HCT116 (cell line): ENCODE data around the gene HHIPL1.

Experiments used
- CEBPB ChIP-seq: IDR thresholded peaks from 2 replicates; pipeline ENCODE4 v1.6.1; 2012; ENCODE audit warnings: low read depth
- CTCF ChIP-seq, 3 experiments: fragments of 200-600 bp in 1 of 3; sonication (generic) in 1 of 3; IDR thresholded peaks in 2 of 3; conservative IDR thresholded peaks in 1 of 3; 2 replicates each; pipeline ENCODE4 v1.5.1; 2012 to 2017; ENCODE audit warnings: low read depth in 2 of 3, low read length in 2 of 3, antibody characterized with exemption in 1 of 3, borderline replicate concordance in 1 of 3, control low read depth in 1 of 3, mild to moderate bottlenecking in 1 of 3, mixed read lengths in 1 of 3, mixed run types in 1 of 3, moderate library complexity in 1 of 3; ENCODE audit not compliant: insufficient read depth in 1 of 3
- EZH2 ChIP-seq: fragments of 200-600 bp; sonication (generic); IDR thresholded peaks from 2 replicates; pipeline ENCODE4 v1.6.1; 2017; ENCODE audit warnings: antibody characterized with exemption, mixed run types
- MAX ChIP-seq: IDR thresholded peaks from 2 replicates; pipeline ENCODE4 v1.6.1; 2012
- POLR2A ChIP-seq: IDR thresholded peaks from 2 replicates; pipeline ENCODE4 v1.7.0; 2011; ENCODE audit warnings: borderline replicate concordance; ENCODE audit not compliant: insufficient read depth, insufficient read length; ENCODE audit errors: extremely low read depth
- POLR2AphosphoS5 ChIP-seq: IDR thresholded peaks from 2 replicates; pipeline ENCODE4 v1.6.1; 2011; ENCODE audit warnings: mild to moderate bottlenecking, low read depth, low read length, moderate library complexity
- RAD21 ChIP-seq: IDR thresholded peaks from 2 replicates; pipeline ENCODE4 v1.6.1; 2012; ENCODE audit warnings: low read depth, mild to moderate bottlenecking
- REST ChIP-seq: IDR thresholded peaks from 2 replicates; pipeline ENCODE4 v1.6.1; 2012; ENCODE audit warnings: low read depth
- SP1 ChIP-seq: IDR thresholded peaks from 2 replicates; pipeline ENCODE4 v1.6.1; 2012; ENCODE audit warnings: low read depth
- TCF7L2 ChIP-seq: IDR thresholded peaks from 2 replicates; pipeline ENCODE4 v1.7.0; 2011; ENCODE audit warnings: borderline replicate concordance, inconsistent platforms; ENCODE audit not compliant: insufficient read depth, insufficient read length; ENCODE audit errors: extremely low read depth
- ZBTB33 ChIP-seq: IDR thresholded peaks from 2 replicates; pipeline ENCODE4 v1.6.1; 2011; ENCODE audit warnings: mild to moderate bottlenecking, low read length, moderate library complexity; ENCODE audit not compliant: insufficient replicate concordance; ENCODE audit errors: extremely low read depth

- no peak for TF ChIP-seq CTCF (IDR thresholded peaks at IDR 0.05 in 2 of 3, conservative IDR thresholded peaks at IDR 0.05 in 1 of 3; ENCODE audit: borderline replicate concordance in 1 of 3, insufficient read depth in 1 of 3, low read depth in 2 of 3, low read length in 2 of 3)
- peak; percentile 19; the same call in 1 of the 2 replicates for TF ChIP-seq POLR2AphosphoS5
- TF ChIP-seq REST, result no peak
- TF ChIP-seq EZH2, result no peak
- TF ChIP-seq SP1, result peak; percentile 90
- TF ChIP-seq CEBPB, result no peak
- no peak for TF ChIP-seq POLR2A
- no peak for TF ChIP-seq RAD21
- TF ChIP-seq TCF7L2, result peak; percentile 45
- TF ChIP-seq ZBTB33, result no peak
- peak; percentile 14 for TF ChIP-seq MAX
Measured at GRCh38 chr14:99604278-99604765, 40.6 kb upstream of the HHIPL1 start.
